ENCODE measurements around the gene TOX3.

The TOX3 gene

GRCh38 chr16:52451971-52452421 lies 94.9 kb downstream of the TOX3 start:
- H3K4ac ChIP-seq (ENCODE audit: low read depth, low read length): no peak overlapping the region
- no peak overlapping the region for H2AFZ ChIP-seq (ENCODE audit: insufficient read depth, low read length, poor library complexity)
- H2BK5ac ChIP-seq (ENCODE audit: low read depth, low read length, poor library complexity): no peak overlapping the region
- WGBS (ENCODE audit: extremely low coverage, insufficient coverage, insufficient read length): no CpG with 5 or more reads among the region's 5 CpGs
- H3K14ac ChIP-seq (ENCODE audit: low read length): no peak overlapping the region
- no peak overlapping the region for H3K9ac ChIP-seq (ENCODE audit: low read length)
- no peak overlapping the region for H4K91ac ChIP-seq (ENCODE audit: low read depth, low read length)
- H2BK120ac ChIP-seq (ENCODE audit: insufficient read depth, low read length, poor library complexity): no peak overlapping the region
- no peak overlapping the region for H3K27ac ChIP-seq (ENCODE audit: low read depth, low read length)
- peaks cover 4 to 6% of the 10 kb centered on the region in 2 experiments for H3K4me1 ChIP-seq (ENCODE audit: control insufficient read depth in 1 of 2, insufficient read depth in 2 of 2, low read length in 2 of 2)
- H4K12ac ChIP-seq (ENCODE audit: low read depth, low read length): no peak overlapping the region
- no peak overlapping the region for H4K8ac ChIP-seq (ENCODE audit: low read depth, low read length)
- H3K79me2 ChIP-seq (ENCODE audit: control insufficient read depth, insufficient read depth, low read length, poor library complexity): no peaks in the 10 kb centered on the region
- no peak overlapping the region for H2AK5ac ChIP-seq (ENCODE audit: low read length)
- no peak overlapping the region for H3K23ac ChIP-seq (ENCODE audit: low read length)
- H3K27me3 ChIP-seq (ENCODE audit: insufficient read depth, low read length): no peaks in the 10 kb centered on the region
- no peak overlapping the region for H2BK12ac ChIP-seq (ENCODE audit: low read length)
- H3K18ac ChIP-seq (ENCODE audit: low read length): no peak overlapping the region
- H3K4me2 ChIP-seq (ENCODE audit: low read length): no peak overlapping the region
- H3K36me3 ChIP-seq (ENCODE audit: control insufficient read depth in 1 of 2, insufficient read depth in 2 of 2, low read length in 2 of 2): no peaks in the 10 kb centered on the region
- H3K79me1 ChIP-seq (ENCODE audit: low read length): no peaks in the 10 kb centered on the region
- no peak overlapping the region for H3K4me3 ChIP-seq (ENCODE audit: low read depth, low read length)
- no peaks in the 10 kb centered on the region for H3K9me3 ChIP-seq (ENCODE audit: insufficient read depth, low read depth, low read length)
- DNase-seq: no peak

- Histone ChIP-seq H2BK12ac (ENCODE audit: low read length) (no peak overlapping the region), H2BK120ac (ENCODE audit: insufficient read depth, low read length, poor library complexity) (no peak overlapping the region), H2AFZ (ENCODE audit: insufficient read depth, low read length, poor library complexity) (no peak overlapping the region), H2AK5ac (ENCODE audit: low read length) (no peak overlapping the region), H3K4ac (ENCODE audit: low read depth, low read length) (no peak overlapping the region), H3K9ac (ENCODE audit: low read length) (no peak overlapping the region), H3K79me1 (ENCODE audit: low read length) (no peaks in the 10 kb centered on the region), H3K18ac (ENCODE audit: low read length) (no peak overlapping the region), H2BK5ac (ENCODE audit: low read depth, low read length, poor library complexity) (no peak overlapping the region), H4K12ac (ENCODE audit: low read depth, low read length) (no peak overlapping the region), H3K36me3 (ENCODE audit: control insufficient read depth in 1 of 2, insufficient read depth in 2 of 2, low read length in 2 of 2) (no peaks in the 10 kb centered on the region), H3K23ac (ENCODE audit: low read length) (no peak overlapping the region), H3K4me3 (ENCODE audit: low read depth, low read length) (no peak overlapping the region), H3K4me2 (ENCODE audit: low read length) (no peak overlapping the region), H3K4me1 (ENCODE audit: control insufficient read depth in 1 of 2, insufficient read depth in 2 of 2, low read length in 2 of 2) (peaks cover 4 to 6% of the 10 kb centered on the region in 2 experiments), H4K91ac (ENCODE audit: low read depth, low read length) (no peak overlapping the region), H3K27me3 (ENCODE audit: insufficient read depth, low read length) (no peaks in the 10 kb centered on the region), H3K79me2 (ENCODE audit: control insufficient read depth, insufficient read depth, low read length, poor library complexity) (no peaks in the 10 kb centered on the region), H3K9me3 (ENCODE audit: insufficient read depth, low read depth, low read length) (no peaks in the 10 kb centered on the region), H3K27ac (ENCODE audit: low read depth, low read length) (no peak overlapping the region), H3K14ac (ENCODE audit: low read length) (no peak overlapping the region), H4K8ac (ENCODE audit: low read depth, low read length) (no peak overlapping the region)
- no peak for DNase-seq
- no CpG with 5 or more reads among the region's 6 CpGs for WGBS (ENCODE audit: extremely low coverage, insufficient coverage, insufficient read length)
Observed at GRCh38 chr16:52450916-52451315, 96.0 kb downstream of the TOX3 start.

GRCh38 chr16:52450241-52450640 lies 96.7 kb downstream of the TOX3 start:
- Histone ChIP-seq H3K79me2 (ENCODE audit: control insufficient read depth, insufficient read depth, low read length, poor library complexity) (no peaks in the 10 kb centered on the region), H2AFZ (ENCODE audit: insufficient read depth, low read length, poor library complexity) (no peak overlapping the region), H3K79me1 (ENCODE audit: low read length) (no peaks in the 10 kb centered on the region), H3K9me3 (ENCODE audit: insufficient read depth, low read depth, low read length) (no peaks in the 10 kb centered on the region), H3K23ac (ENCODE audit: low read length) (no peak overlapping the region), H2BK5ac (ENCODE audit: low read depth, low read length, poor library complexity) (no peak overlapping the region), H3K18ac (ENCODE audit: low read length) (no peak overlapping the region), H2AK5ac (ENCODE audit: low read length) (peak overlapping the region; percentile 74), H3K27me3 (ENCODE audit: insufficient read depth, low read length) (no peaks in the 10 kb centered on the region), H4K91ac (ENCODE audit: low read depth, low read length) (peak overlapping the region; percentile 37), H2BK120ac (ENCODE audit: insufficient read depth, low read length, poor library complexity) (no peak overlapping the region), H4K12ac (ENCODE audit: low read depth, low read length) (no peak overlapping the region), H2BK12ac (ENCODE audit: low read length) (peak overlapping the region; percentile 89), H3K9ac (ENCODE audit: low read length) (no peak overlapping the region), H3K4me3 (ENCODE audit: low read depth, low read length) (no peak overlapping the region), H4K8ac (ENCODE audit: low read depth, low read length) (no peak overlapping the region), H3K27ac (ENCODE audit: low read depth, low read length) (no peak overlapping the region), H3K4ac (ENCODE audit: low read depth, low read length) (peak overlapping the region; percentile 75), H3K4me1 (ENCODE audit: control insufficient read depth in 1 of 2, insufficient read depth in 2 of 2, low read length in 2 of 2) (peaks cover 4 to 5% of the 10 kb centered on the region in 2 experiments), H3K14ac (ENCODE audit: low read length) (no peak overlapping the region), H3K36me3 (ENCODE audit: control insufficient read depth in 1 of 2, insufficient read depth in 2 of 2, low read length in 2 of 2) (no peaks in the 10 kb centered on the region), H3K4me2 (ENCODE audit: low read length) (no peak overlapping the region)
- WGBS (ENCODE audit: extremely low coverage, insufficient coverage, insufficient read length): no CpG with 5 or more reads among the region's 7 CpGs
- no peak for DNase-seq

- no peak overlapping the region for H4K91ac ChIP-seq (ENCODE audit: low read depth, low read length)
- no peaks in the 10 kb centered on the region for H3K36me3 ChIP-seq (ENCODE audit: control insufficient read depth in 1 of 2, insufficient read depth in 2 of 2, low read length in 2 of 2)
- H3K4me2 ChIP-seq (ENCODE audit: low read length): no peak overlapping the region
- H4K8ac ChIP-seq (ENCODE audit: low read depth, low read length): no peak overlapping the region
- H3K4me3 ChIP-seq (ENCODE audit: low read depth, low read length): no peak overlapping the region
- H2BK120ac ChIP-seq (ENCODE audit: insufficient read depth, low read length, poor library complexity): no peak overlapping the region
- H2AFZ ChIP-seq (ENCODE audit: insufficient read depth, low read length, poor library complexity): no peak overlapping the region
- no peak overlapping the region for H4K12ac ChIP-seq (ENCODE audit: low read depth, low read length)
- H3K23ac ChIP-seq (ENCODE audit: low read length): no peak overlapping the region
- no peak overlapping the region for H2AK5ac ChIP-seq (ENCODE audit: low read length)
- H3K14ac ChIP-seq (ENCODE audit: low read length): no peak overlapping the region
- no peak overlapping the region for H2BK5ac ChIP-seq (ENCODE audit: low read depth, low read length, poor library complexity)
- no peak overlapping the region for H3K9ac ChIP-seq (ENCODE audit: low read length)
- H3K9me3 ChIP-seq (ENCODE audit: insufficient read depth, low read depth, low read length): no peaks in the 10 kb centered on the region
- no peaks in the 10 kb centered on the region for H3K27me3 ChIP-seq (ENCODE audit: insufficient read depth, low read length)
- H3K18ac ChIP-seq (ENCODE audit: low read length): no peak overlapping the region
- H3K27ac ChIP-seq (ENCODE audit: low read depth, low read length): no peak overlapping the region
- H3K79me1 ChIP-seq (ENCODE audit: low read length): no peaks in the 10 kb centered on the region
- H3K4ac ChIP-seq (ENCODE audit: low read depth, low read length): no peak overlapping the region
- H2BK12ac ChIP-seq (ENCODE audit: low read length): no peak overlapping the region
- H3K79me2 ChIP-seq (ENCODE audit: control insufficient read depth, insufficient read depth, low read length, poor library complexity): no peaks in the 10 kb centered on the region
- DNase-seq: no peak
- no CpG with 5 or more reads among the region's 4 CpGs for WGBS (ENCODE audit: extremely low coverage, insufficient coverage, insufficient read length)
- H3K4me1 ChIP-seq (ENCODE audit: control insufficient read depth in 1 of 2, insufficient read depth in 2 of 2, low read length in 2 of 2): peaks cover 4 to 5% of the 10 kb centered on the region in 2 experiments
Observed at GRCh38 chr16:52446080-52446479, 100.9 kb downstream of the TOX3 start.
